ENCODE results near the gene HBG2. TPM values are rescaled to one million over a fixed set of nuclear protein-coding genes. Genes with fewer than 3 reads are reported as not detected.
"Not testable (repeated sequence)": the region's sequence is repeated elsewhere in the genome, so short reads cannot be mapped to it uniquely, and the experiment has no call there.

The HBG2 gene
- total and polyA plus RNA-seq, 2 donors (not counting 1 experiment from before 2014, with no cell fraction given) = 2.6 TPM; not detected in 1

DNA sequence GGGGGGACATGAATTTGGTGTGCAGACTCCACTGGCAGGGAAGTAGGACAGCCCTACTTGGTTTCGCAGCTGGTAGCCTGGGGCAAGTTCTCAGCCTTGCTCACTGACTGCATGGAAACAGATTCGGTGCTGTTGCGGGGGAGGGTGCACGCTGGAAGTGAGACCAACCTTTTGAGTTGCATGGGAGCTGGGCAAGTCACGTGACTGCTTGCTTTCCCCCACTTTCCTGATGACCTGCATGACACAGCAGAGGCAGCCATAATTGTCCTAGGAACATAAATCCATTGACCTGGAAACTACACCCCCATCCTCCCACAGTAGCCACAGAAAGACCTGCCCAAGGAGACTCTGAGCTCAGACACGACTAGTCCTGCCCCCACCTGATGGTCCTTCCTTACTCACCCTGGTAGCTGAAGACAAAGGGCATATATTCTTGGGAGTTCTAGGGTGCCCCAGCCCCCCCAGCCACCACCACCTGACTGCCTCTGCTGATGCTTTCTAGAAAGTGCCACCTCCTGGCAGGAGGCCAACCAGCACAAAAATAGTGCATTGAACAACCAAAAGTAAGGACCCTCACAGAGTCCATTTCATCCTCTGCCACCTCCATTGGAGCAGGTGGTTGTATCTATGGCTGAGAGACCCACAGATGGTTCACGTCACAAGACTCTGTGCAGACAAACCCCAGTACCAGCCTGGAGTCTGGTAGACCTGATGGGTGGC, 4.1 kb upstream of the HBG2 start:
- Histone ChIP-seq H3K9me3 (ENCODE audit: control insufficient read depth, insufficient read depth, low read depth, low read length) (no peaks in the 10 kb centered on the region), H4K20me1 (ENCODE audit: control insufficient read depth, extremely low read depth, insufficient read depth, low read length) (no peaks in the 10 kb centered on the region), H3K4me3 (replicated peaks in 1 of 4; ENCODE audit: control extremely low read depth in 1 of 4, insufficient read depth in 1 of 4, low read depth in 3 of 4, low read length in 4 of 4) (no peak overlapping the region), H3K4me2 (ENCODE audit: extremely low read depth, insufficient read depth, low read length) (no peak overlapping the region), H3K36me3 (ENCODE audit: control insufficient read depth, insufficient read depth, low read length) (no peaks in the 10 kb centered on the region), H3K9ac (ENCODE audit: insufficient read depth, low read length) (no peak overlapping the region), H3K27ac (ENCODE audit: insufficient read depth, low read length) (no peak overlapping the region), H3K79me2 (ENCODE audit: control insufficient read depth, insufficient read depth, low read length) (no peaks in the 10 kb centered on the region), H2AFZ (ENCODE audit: low read length) (no peak overlapping the region), H3K4me1 (ENCODE audit: control insufficient read depth, extremely low read depth, insufficient read depth, low read length) (no peaks in the 10 kb centered on the region), H3K27me3 (ENCODE audit: control insufficient read depth, insufficient read depth, low read length) (no peaks in the 10 kb centered on the region)
- no peak for DNase-seq (ENCODE audit: low read depth in 2 of 2)
- no peak for TF ChIP-seq EZH2 (IDR thresholded peaks at IDR 0.05; ENCODE audit: low read length, missing control alignments)
- TF ChIP-seq, protein P1, sequence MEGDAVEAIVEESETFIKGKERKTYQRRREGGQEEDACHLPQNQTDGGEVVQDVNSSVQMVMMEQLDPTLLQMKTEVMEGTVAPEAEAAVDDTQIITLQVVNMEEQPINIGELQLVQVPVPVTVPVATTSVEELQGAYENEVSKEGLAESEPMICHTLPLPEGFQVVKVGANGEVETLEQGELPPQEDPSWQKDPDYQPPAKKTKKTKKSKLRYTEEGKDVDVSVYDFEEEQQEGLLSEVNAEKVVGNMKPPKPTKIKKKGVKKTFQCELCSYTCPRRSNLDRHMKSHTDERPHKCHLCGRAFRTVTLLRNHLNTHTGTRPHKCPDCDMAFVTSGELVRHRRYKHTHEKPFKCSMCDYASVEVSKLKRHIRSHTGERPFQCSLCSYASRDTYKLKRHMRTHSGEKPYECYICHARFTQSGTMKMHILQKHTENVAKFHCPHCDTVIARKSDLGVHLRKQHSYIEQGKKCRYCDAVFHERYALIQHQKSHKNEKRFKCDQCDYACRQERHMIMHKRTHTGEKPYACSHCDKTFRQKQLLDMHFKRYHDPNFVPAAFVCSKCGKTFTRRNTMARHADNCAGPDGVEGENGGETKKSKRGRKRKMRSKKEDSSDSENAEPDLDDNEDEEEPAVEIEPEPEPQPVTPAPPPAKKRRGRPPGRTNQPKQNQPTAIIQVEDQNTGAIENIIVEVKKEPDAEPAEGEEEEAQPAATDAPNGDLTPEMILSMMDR (conservative IDR thresholded peaks at IDR 0.05 in 1 of 2, IDR thresholded peaks at IDR 0.05 in 1 of 2; ENCODE audit: low read depth in 1 of 2, low read length in 2 of 2) = no peak

DNA sequence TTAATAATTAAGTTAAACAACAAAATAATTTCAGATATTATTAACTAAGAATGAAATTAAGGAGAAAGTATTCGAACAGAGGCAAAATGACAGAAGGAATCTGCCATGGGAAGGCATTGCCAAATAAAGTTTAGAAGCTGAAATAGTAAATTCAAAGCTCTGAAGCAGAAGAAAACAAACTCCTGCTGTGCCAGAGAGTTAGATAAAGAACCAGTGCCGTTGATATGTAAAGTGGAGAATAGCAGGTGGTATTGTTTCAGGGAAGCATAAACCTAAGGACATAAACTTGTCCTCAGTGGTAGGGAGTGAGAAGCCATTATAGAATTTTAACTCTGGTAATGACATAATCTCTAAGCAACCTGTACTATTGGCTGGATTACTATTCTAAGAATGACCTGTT, 2.7 kb upstream of the HBG2 start:
- Histone ChIP-seq H3K9me3 (ENCODE audit: control insufficient read depth, insufficient read depth, low read depth, low read length) (no peaks in the 10 kb centered on the region), H3K79me2 (ENCODE audit: control insufficient read depth, insufficient read depth, low read length) (no peaks in the 10 kb centered on the region), H3K27ac (ENCODE audit: insufficient read depth, low read length) (no peak overlapping the region), H3K4me2 (ENCODE audit: extremely low read depth, insufficient read depth, low read length) (no peak overlapping the region), H2AFZ (ENCODE audit: low read length) (no peak overlapping the region), H3K4me1 (ENCODE audit: control insufficient read depth, extremely low read depth, insufficient read depth, low read length) (no peaks in the 10 kb centered on the region), H4K20me1 (ENCODE audit: control insufficient read depth, extremely low read depth, insufficient read depth, low read length) (no peaks in the 10 kb centered on the region), H3K36me3 (ENCODE audit: control insufficient read depth, insufficient read depth, low read length) (no peaks in the 10 kb centered on the region), H3K27me3 (ENCODE audit: control insufficient read depth, insufficient read depth, low read length) (no peaks in the 10 kb centered on the region), H3K4me3 (replicated peaks in 1 of 4; ENCODE audit: control extremely low read depth in 1 of 4, insufficient read depth in 1 of 4, low read depth in 3 of 4, low read length in 4 of 4) (no peak overlapping the region), H3K9ac (ENCODE audit: insufficient read depth, low read length) (no peak overlapping the region)
- no peak for DNase-seq (ENCODE audit: low read depth in 2 of 2)
- TF ChIP-seq, protein P1 (conservative IDR thresholded peaks at IDR 0.05 in 1 of 2, IDR thresholded peaks at IDR 0.05 in 1 of 2; ENCODE audit: low read depth in 1 of 2, low read length in 2 of 2) = no peak
- TF ChIP-seq EZH2 (IDR thresholded peaks at IDR 0.05; ENCODE audit: low read length, missing control alignments) = no peak

DNA sequence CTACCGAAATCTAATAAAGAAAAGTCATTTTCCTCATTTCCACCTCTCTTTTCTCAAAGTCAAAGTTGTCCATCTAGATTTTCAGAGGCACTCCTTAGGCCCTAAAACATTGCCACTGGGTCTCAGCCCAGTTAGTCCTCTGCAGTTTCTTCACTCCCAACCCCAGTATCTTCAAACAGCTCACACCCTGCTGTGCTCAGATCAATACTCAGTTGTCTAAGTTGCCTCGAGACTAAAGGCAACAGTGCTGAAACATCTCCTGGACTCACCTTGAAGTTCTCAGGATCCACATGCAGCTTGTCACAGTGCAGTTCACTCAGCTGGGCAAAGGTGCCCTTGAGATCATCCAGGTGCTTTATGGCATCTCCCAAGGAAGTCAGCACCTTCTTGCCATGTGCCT, 558 bp downstream of the HBG2 start:
- not testable (repeated sequence) for H3K4me3 ChIP-seq (replicated peaks in 1 of 4; ENCODE audit: control extremely low read depth in 1 of 4, insufficient read depth in 1 of 4, low read depth in 3 of 4, low read length in 4 of 4); H3K79me2 ChIP-seq (ENCODE audit: control insufficient read depth, insufficient read depth, low read length); H3K4me2 ChIP-seq (ENCODE audit: extremely low read depth, insufficient read depth, low read length); DNase-seq (ENCODE audit: low read depth in 2 of 2); H3K36me3 ChIP-seq (ENCODE audit: control insufficient read depth, insufficient read depth, low read length); H3K9me3 ChIP-seq (ENCODE audit: control insufficient read depth, insufficient read depth, low read depth, low read length); H4K20me1 ChIP-seq (ENCODE audit: control insufficient read depth, extremely low read depth, insufficient read depth, low read length); H3K9ac ChIP-seq (ENCODE audit: insufficient read depth, low read length); H3K27me3 ChIP-seq (ENCODE audit: control insufficient read depth, insufficient read depth, low read length); H3K27ac ChIP-seq (ENCODE audit: insufficient read depth, low read length); H3K4me1 ChIP-seq (ENCODE audit: control insufficient read depth, extremely low read depth, insufficient read depth, low read length); H2AFZ ChIP-seq (ENCODE audit: low read length)

DNA sequence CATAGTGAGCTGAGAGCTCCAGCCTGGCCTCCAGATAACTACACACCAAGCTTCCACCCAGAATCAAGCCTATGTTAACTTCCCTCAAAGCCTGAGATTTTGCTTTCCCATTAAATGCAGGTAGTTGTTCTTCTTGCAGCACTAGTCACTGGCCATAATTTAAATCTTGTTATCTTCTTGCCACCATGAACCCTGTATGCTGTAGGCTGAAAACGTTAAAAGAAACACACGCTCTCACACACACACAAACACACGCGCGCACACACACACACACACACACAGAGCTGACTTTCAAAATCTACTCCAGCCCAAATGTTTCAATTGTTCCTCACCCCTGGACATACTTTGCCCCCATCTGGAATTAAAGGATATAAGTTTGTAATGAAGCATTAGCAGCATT, 1.1 kb downstream of the HBG2 start:
- not testable (repeated sequence) for H3K36me3 ChIP-seq (ENCODE audit: control insufficient read depth, insufficient read depth, low read length); H2AFZ ChIP-seq (ENCODE audit: low read length); H3K9ac ChIP-seq (ENCODE audit: insufficient read depth, low read length); H3K79me2 ChIP-seq (ENCODE audit: control insufficient read depth, insufficient read depth, low read length); H3K4me2 ChIP-seq (ENCODE audit: extremely low read depth, insufficient read depth, low read length); H3K4me3 ChIP-seq (replicated peaks in 1 of 4; ENCODE audit: control extremely low read depth in 1 of 4, insufficient read depth in 1 of 4, low read depth in 3 of 4, low read length in 4 of 4); H4K20me1 ChIP-seq (ENCODE audit: control insufficient read depth, extremely low read depth, insufficient read depth, low read length); DNase-seq (ENCODE audit: low read depth in 2 of 2); H3K27me3 ChIP-seq (ENCODE audit: control insufficient read depth, insufficient read depth, low read length); H3K4me1 ChIP-seq (ENCODE audit: control insufficient read depth, extremely low read depth, insufficient read depth, low read length); H3K9me3 ChIP-seq (ENCODE audit: control insufficient read depth, insufficient read depth, low read depth, low read length); H3K27ac ChIP-seq (ENCODE audit: insufficient read depth, low read length)
